ENCODE results near the gene ARRDC2. TPM values are rescaled to one million over a fixed set of nuclear protein-coding genes. Genes with fewer than 3 reads are reported as not detected.

The ARRDC2 gene
- total RNA-seq, 1 experiment from 2014 or later, result 9.2 TPM

- ChIA-PET CTCF (no interaction called here), POLR2A (no interaction called here)
- peaks cover 5% of the 10 kb centered on the region for H3K27me3 Mint-ChIP-seq (ENCODE audit: low read depth)
- no peak for ATAC-seq
- H3K27ac Mint-ChIP-seq, result no peak overlapping the region
- H3K4me3 Mint-ChIP-seq, result no peak overlapping the region
- H3K9me3 Mint-ChIP-seq, result no peaks in the 10 kb centered on the region
- DNase-seq (ENCODE audit: low spot score), result no peak
- H3K4me1 Mint-ChIP-seq, result peaks cover 6% of the 10 kb centered on the region
- TF ChIP-seq, protein P1, sequence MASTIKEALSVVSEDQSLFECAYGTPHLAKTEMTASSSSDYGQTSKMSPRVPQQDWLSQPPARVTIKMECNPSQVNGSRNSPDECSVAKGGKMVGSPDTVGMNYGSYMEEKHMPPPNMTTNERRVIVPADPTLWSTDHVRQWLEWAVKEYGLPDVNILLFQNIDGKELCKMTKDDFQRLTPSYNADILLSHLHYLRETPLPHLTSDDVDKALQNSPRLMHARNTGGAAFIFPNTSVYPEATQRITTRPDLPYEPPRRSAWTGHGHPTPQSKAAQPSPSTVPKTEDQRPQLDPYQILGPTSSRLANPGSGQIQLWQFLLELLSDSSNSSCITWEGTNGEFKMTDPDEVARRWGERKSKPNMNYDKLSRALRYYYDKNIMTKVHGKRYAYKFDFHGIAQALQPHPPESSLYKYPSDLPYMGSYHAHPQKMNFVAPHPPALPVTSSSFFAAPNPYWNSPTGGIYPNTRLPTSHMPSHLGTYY (CRISPR knock-in tag; IDR thresholded peaks at IDR 0.05), result no peak
- TF ChIP-seq, protein P2, sequence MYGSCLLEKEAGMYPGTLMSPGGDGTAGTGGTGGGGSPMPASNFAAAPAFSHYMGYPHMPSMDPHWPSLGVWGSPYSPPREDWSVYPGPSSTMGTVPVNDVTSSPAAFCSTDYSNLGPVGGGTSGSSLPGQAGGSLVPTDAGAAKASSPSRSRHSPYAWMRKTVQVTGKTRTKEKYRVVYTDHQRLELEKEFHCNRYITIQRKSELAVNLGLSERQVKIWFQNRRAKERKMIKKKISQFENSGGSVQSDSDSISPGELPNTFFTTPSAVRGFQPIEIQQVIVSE (CRISPR knock-in tag; IDR thresholded peaks at IDR 0.05; ENCODE audit: borderline replicate concordance), result no peak
- TF ChIP-seq, protein P3, sequence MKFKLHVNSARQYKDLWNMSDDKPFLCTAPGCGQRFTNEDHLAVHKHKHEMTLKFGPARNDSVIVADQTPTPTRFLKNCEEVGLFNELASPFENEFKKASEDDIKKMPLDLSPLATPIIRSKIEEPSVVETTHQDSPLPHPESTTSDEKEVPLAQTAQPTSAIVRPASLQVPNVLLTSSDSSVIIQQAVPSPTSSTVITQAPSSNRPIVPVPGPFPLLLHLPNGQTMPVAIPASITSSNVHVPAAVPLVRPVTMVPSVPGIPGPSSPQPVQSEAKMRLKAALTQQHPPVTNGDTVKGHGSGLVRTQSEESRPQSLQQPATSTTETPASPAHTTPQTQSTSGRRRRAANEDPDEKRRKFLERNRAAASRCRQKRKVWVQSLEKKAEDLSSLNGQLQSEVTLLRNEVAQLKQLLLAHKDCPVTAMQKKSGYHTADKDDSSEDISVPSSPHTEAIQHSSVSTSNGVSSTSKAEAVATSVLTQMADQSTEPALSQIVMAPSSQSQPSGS (CRISPR knock-in tag; IDR thresholded peaks at IDR 0.05; ENCODE audit: borderline replicate concordance, low read depth), result no peak
- no peak for TF ChIP-seq CREB1 (CRISPR knock-in tag; IDR thresholded peaks at IDR 0.05)
- TF ChIP-seq CBFB (CRISPR knock-in tag; IDR thresholded peaks at IDR 0.05; ENCODE audit: low read depth), result no peak
- TF ChIP-seq SMAD4 (CRISPR knock-in tag; IDR thresholded peaks at IDR 0.05), result no peak
- TF ChIP-seq FOXP1 (CRISPR knock-in tag; IDR thresholded peaks at IDR 0.05; ENCODE audit: borderline replicate concordance), result no peak
- no peak for TF ChIP-seq ZNF138 (CRISPR knock-in tag; conservative IDR thresholded peaks at IDR 0.05)
- H3K36me3 Mint-ChIP-seq, result peaks cover 4% of the 10 kb centered on the region; the same call in 1 of the 2 replicates
These were observed 35.7 kb upstream of the ARRDC2 start for GRCh38 chr19:17972230-17972629.

GRCh38 chr19:17973759-17974158 lies 34.2 kb upstream of the ARRDC2 start:
- Mint-ChIP-seq H3K27me3 (ENCODE audit: low read depth) (no peaks in the 10 kb centered on the region), H3K27ac (no peak overlapping the region), H3K4me1 (no peaks in the 10 kb centered on the region), H3K36me3 (peaks cover 10% of the 10 kb centered on the region), H3K4me3 (no peak overlapping the region), H3K9me3 (no peaks in the 10 kb centered on the region)
- POLR2A ChIA-PET, result no interaction called here
- DNase-seq (ENCODE audit: low spot score) (no peak), ATAC-seq (no peak)
- CTCF ChIA-PET, result no interaction called here
- TF ChIP-seq ZNF219 (CRISPR knock-in tag; IDR thresholded peaks at IDR 0.05; ENCODE audit: borderline replicate concordance) (no peak), SP1 (CRISPR knock-in tag; conservative IDR thresholded peaks at IDR 0.05) (no peak)

- H3K4me1 Mint-ChIP-seq, result no peaks in the 10 kb centered on the region
- POLR2A ChIA-PET, result no interaction called here
- peaks cover 10% of the 10 kb centered on the region for H3K36me3 Mint-ChIP-seq
- CTCF ChIA-PET, result interaction anchor here (1.3 kb wide), 1 partner anchor 24 kb away, joined by 9 read pairs; no protein-coding TSS in a partner anchor
- TF ChIP-seq MYBL2 (CRISPR knock-in tag; IDR thresholded peaks at IDR 0.05), result no peak
- TF ChIP-seq JAZF1 (CRISPR knock-in tag; IDR thresholded peaks at IDR 0.05), result no peak
- no peak for TF ChIP-seq ZNF232 (CRISPR knock-in tag; IDR thresholded peaks at IDR 0.05)
- no peak for TF ChIP-seq RORB (CRISPR knock-in tag; IDR thresholded peaks at IDR 0.05)
- TF ChIP-seq ATF1 (CRISPR knock-in tag; IDR thresholded peaks at IDR 0.05), result no peak
- no peak for TF ChIP-seq ZNF512 (CRISPR knock-in tag; IDR thresholded peaks at IDR 0.05; ENCODE audit: borderline replicate concordance)
- TF ChIP-seq NFE2L1 (CRISPR knock-in tag; IDR thresholded peaks at IDR 0.05), result no peak
- no peaks in the 10 kb centered on the region for H3K9me3 Mint-ChIP-seq
- no peaks in the 10 kb centered on the region for H3K27me3 Mint-ChIP-seq (ENCODE audit: low read depth)
- ATAC-seq, result no peak
- no peak overlapping the region for H3K4me3 Mint-ChIP-seq
- no peak overlapping the region for H3K27ac Mint-ChIP-seq
- DNase-seq (ENCODE audit: low spot score), result no peak
These were observed 33.4 kb upstream of the ARRDC2 start for GRCh38 chr19:17974551-17974950.

Measured in WTC11 (cell line).